HepG2 (cell line): ENCODE data around the gene ACSS1. TPM values are rescaled to one million over a fixed set of nuclear protein-coding genes. Genes with fewer than 3 reads are reported as not detected.

Experiments
- ARID2 ChIP-seq: sonication (generic); formaldehyde crosslinking; IDR thresholded peaks from 2 replicates; pipeline ENCODE4 v1.8.1; 2022; ENCODE audit warnings: mild to moderate bottlenecking, missing genetic modification reagents, borderline replicate concordance
- CEBPB ChIP-seq: IDR thresholded peaks from 2 replicates; pipeline ENCODE4 v1.6.1; 2011; ENCODE audit warnings: low read depth, low read length, improper control_type of control experiment, borderline replicate concordance
- ETV6 ChIP-seq: sonication (generic); formaldehyde crosslinking; conservative IDR thresholded peaks from 2 replicates; pipeline ENCODE4 v1.4.0; 2020; ENCODE audit warnings: missing genetic modification reagents
- FOXA3 ChIP-seq: IDR thresholded peaks from 2 replicates; pipeline ENCODE4 v1.6.1; 2016; ENCODE audit warnings: missing genetic modification reagents, missing compliant biosample characterization
- FOXC1 ChIP-seq: sonication (generic); formaldehyde crosslinking; IDR thresholded peaks from 2 replicates; pipeline ENCODE4 v1.8.0; 2022; ENCODE audit warnings: mild to moderate bottlenecking, missing genetic modification reagents, borderline replicate concordance
- HBP1 ChIP-seq: IDR thresholded peaks from 2 replicates; pipeline ENCODE4 v1.6.1; 2016; ENCODE audit warnings: low read depth, control low read depth
- HMGXB4 ChIP-seq, 2 experiments: sonication (generic) in 1 of 2; formaldehyde crosslinking in 1 of 2; IDR thresholded peaks; 2 replicates each; pipeline versions ENCODE4 v1.4.0 to v1.6.1; 2018 to 2020; ENCODE audit warnings: missing genetic modification reagents in 2 of 2, borderline replicate concordance in 1 of 2, low read depth in 1 of 2, mild to moderate bottlenecking in 1 of 2, missing biosample characterization in 1 of 2
- HNRNPL ChIP-seq: fragments of 200-400 bp; formaldehyde crosslinking; IDR thresholded peaks from 2 replicates; pipeline ENCODE4 v1.6.1; 2017; ENCODE audit warnings: mild to moderate bottlenecking, low read depth, low read length
- KMT2A ChIP-seq: sonication (generic); formaldehyde crosslinking; IDR thresholded peaks from 2 replicates; pipeline ENCODE4 v1.4.0; 2020; ENCODE audit warnings: missing genetic modification reagents
- MBNL3 ChIP-seq: fragments of 250-450 bp; sonication (Bioruptor Pico); conservative IDR thresholded peaks from 2 replicates; pipeline ENCODE4 v1.8.0; 2022; ENCODE audit warnings: mild to moderate bottlenecking, inconsistent platforms
- MED8 ChIP-seq: sonication (generic); formaldehyde crosslinking; IDR thresholded peaks from 2 replicates; pipeline ENCODE4 v1.8.1; 2023; ENCODE audit warnings: mild to moderate bottlenecking, missing genetic modification reagents; ENCODE audit not compliant: insufficient replicate concordance
- MTF2 ChIP-seq: sonication (generic); formaldehyde crosslinking; IDR thresholded peaks from 2 replicates; pipeline ENCODE4 v1.5.0; 2020; ENCODE audit warnings: missing genetic modification reagents, borderline replicate concordance
- RNF2 ChIP-seq: fragments of 450-650 bp; conservative IDR thresholded peaks from 2 replicates; pipeline ENCODE4 v1.6.1; 2016; ENCODE audit warnings: low read depth
- RXRA ChIP-seq: sonication (generic); formaldehyde crosslinking; IDR thresholded peaks from 2 replicates; pipeline ENCODE4 v1.5.1; 2020; ENCODE audit warnings: missing genetic modification reagents
- SALL1 ChIP-seq: sonication (generic); formaldehyde crosslinking; IDR thresholded peaks from 2 replicates; pipeline ENCODE4 v1.8.0; 2022; ENCODE audit warnings: mild to moderate bottlenecking, missing genetic modification reagents
- SPEN ChIP-seq: sonication (generic); formaldehyde crosslinking; IDR thresholded peaks from 2 replicates; pipeline ENCODE4 v1.5.1; 2020; ENCODE audit warnings: low read depth, mild to moderate bottlenecking, missing genetic modification reagents
- THAP7 ChIP-seq: sonication (generic); formaldehyde crosslinking; IDR thresholded peaks from 2 replicates; pipeline ENCODE4 v1.8.1; 2023; ENCODE audit warnings: mild to moderate bottlenecking, missing genetic modification reagents
- TMF1 ChIP-seq: sonication (generic); formaldehyde crosslinking; IDR thresholded peaks from 2 replicates; pipeline ENCODE4 v1.8.1; 2022; ENCODE audit warnings: low read depth, missing genetic modification reagents
- ZMYM3 ChIP-seq: sonication (generic); formaldehyde crosslinking; IDR thresholded peaks from 2 replicates; pipeline ENCODE4 v1.5.1; 2020; ENCODE audit warnings: mild to moderate bottlenecking, missing genetic modification reagents
- ZNF207 ChIP-seq: fragments of 450-650 bp; IDR thresholded peaks from 2 replicates; pipeline ENCODE4 v1.6.1; 2016; ENCODE audit warnings: antibody characterized with exemption, borderline replicate concordance
- ZNF331 ChIP-seq: sonication (generic); formaldehyde crosslinking; IDR thresholded peaks from 2 replicates; pipeline ENCODE4 v1.4.0; 2020; ENCODE audit warnings: missing genetic modification reagents
- ZNF337 ChIP-seq: sonication (generic); formaldehyde crosslinking; IDR thresholded peaks from 2 replicates; pipeline ENCODE4 v1.5.1; 2020; ENCODE audit warnings: missing genetic modification reagents, low read depth, mild to moderate bottlenecking, borderline replicate concordance
- ZNF451 ChIP-seq: sonication (generic); formaldehyde crosslinking; IDR thresholded peaks from 2 replicates; pipeline ENCODE4 v1.5.0; 2020; ENCODE audit warnings: mild to moderate bottlenecking, missing genetic modification reagents
- ZNF501 ChIP-seq: sonication (generic); formaldehyde crosslinking; IDR thresholded peaks from 2 replicates; pipeline ENCODE4 v1.5.1; 2020; ENCODE audit warnings: mild to moderate bottlenecking, moderate library complexity, missing genetic modification reagents
- ZNF552 ChIP-seq: sonication (generic); formaldehyde crosslinking; IDR thresholded peaks from 2 replicates; pipeline ENCODE4 v1.9.0; 2022; ENCODE audit warnings: missing genetic modification reagents, mild to moderate bottlenecking, borderline replicate concordance
- ZSCAN21 ChIP-seq: sonication (generic); formaldehyde crosslinking; IDR thresholded peaks from 2 replicates; pipeline ENCODE4 v1.8.0; 2022; ENCODE audit warnings: mild to moderate bottlenecking, missing genetic modification reagents, moderate library complexity, borderline replicate concordance
- polyA plus RNA-seq, 8 experiments: library from polyadenylated mRNA; depleted of rRNA in 3 of 8; stranded (reverse) in 7 of 8; unstranded in 1 of 8; fragments of >200 nt; fragmentation: Illumina TruSeq in 4 of 8; extraction: Trizol in 4 of 8; gene quantifications; 2 replicates each; pipeline versions ENCODE4 v1.2.1 to v1.2.3, GENCODE V29; 2011 to 2016; ENCODE audit warnings: low read depth in 4 of 8, missing spikeins in 1 of 8, mixed read lengths in 1 of 8; ENCODE audit not compliant: insufficient read depth in 1 of 8
- total RNA-seq, 5 experiments: library from RNA; depleted of rRNA; stranded (reverse); fragments of >200 nt; fragmentation: Illumina TruSeq; extraction: Trizol; gene quantifications; 2 replicates each; pipeline ENCODE4 v1.2.3, GENCODE V29; 2016; ENCODE audit warnings: low read depth in 1 of 5

ACSS1 gene
- total and polyA plus RNA-seq, 2 of the 13 experiments (the other 11 are each of a cell fraction or from before 2014, with no cell fraction given) = 15.2 to 41.6 TPM

- TF ChIP-seq THAP7 (CRISPR knock-in tag) (no peak), ARID2 (CRISPR knock-in tag) (no peak), ZNF501 (CRISPR knock-in tag) (peak; percentile 67), CEBPB (peak; percentile 98), ZNF337 (CRISPR knock-in tag) (no peak), ZNF207 (no peak), ZSCAN21 (no peak), RXRA (peak; percentile 44; the same call in 1 of the 2 replicates), ZNF331 (CRISPR knock-in tag) (no peak), FOXC1 (CRISPR knock-in tag) (peak; percentile 84; the same call in 1 of the 2 replicates), KMT2A (CRISPR knock-in tag) (peak; percentile 62; the same call in 1 of the 2 replicates), RNF2 (peak; percentile 52; the same call in 1 of the 2 replicates), ZMYM3 (CRISPR knock-in tag) (no peak), HNRNPL (no peak), MTF2 (CRISPR knock-in tag) (peak; percentile 99), HMGXB4 (CRISPR knock-in tag; IDR thresholded peaks at IDR 0.05; ENCODE audit: borderline replicate concordance in 1 of 2, low read depth in 1 of 2) (no peak; a peak in 1 of 4 replicates), MBNL3 (CRISPR knock-in tag) (no peak), SALL1 (CRISPR knock-in tag) (0 out of 2 replicates have a peak, but pooled peaks have one; percentile 18), FOXA3 (CRISPR knock-in tag) (0 out of 2 replicates have a peak, but pooled peaks have one; percentile 10), ZNF552 (CRISPR knock-in tag) (0 out of 2 replicates have a peak, but pooled peaks have one; percentile 43), ETV6 (CRISPR knock-in tag) (no peak), HBP1 (no peak), ZNF451 (CRISPR knock-in tag) (peak; percentile 73; the same call in 1 of the 2 replicates), MED8 (CRISPR knock-in tag) (no peak), SPEN (CRISPR knock-in tag) (peak; percentile 50; the same call in 1 of the 2 replicates), TMF1 (CRISPR knock-in tag) (no peak)
Measured at GRCh38 chr20:25077610-25078169, 19.8 kb upstream of the ACSS1 start (continued).
